Activated T-cell treated with anti-CD3 and anti-CD28 coated beads, Interleukin-2, amount 50 U/mL, for 24 hours (primary cell): ENCODE data around the gene CUL1.

Experiments used
- DNase-seq: peaks from one replicate; pipeline ENCODE4 v3.0.0-alpha.2; 2020
- H3K27ac Mint-ChIP-seq: 2 replicates; pipeline ENCODE4 v1.8.0; 2020; ENCODE audit warnings: mild to moderate bottlenecking, mixed read lengths
- H3K27me3 Mint-ChIP-seq: 2 replicates; pipeline ENCODE4 v1.8.0; 2020; ENCODE audit warnings: mixed read lengths
- H3K36me3 Mint-ChIP-seq: 2 replicates; pipeline ENCODE4 v1.8.0; 2020; ENCODE audit warnings: low read depth, mixed read lengths
- H3K4me1 Mint-ChIP-seq: 2 replicates; pipeline ENCODE4 v1.8.0; 2020; ENCODE audit warnings: low read depth, mixed read lengths
- H3K4me3 Mint-ChIP-seq: 2 replicates; pipeline ENCODE4 v1.8.0; 2020; ENCODE audit warnings: mild to moderate bottlenecking, moderate library complexity, mixed read lengths
- H3K9me3 Mint-ChIP-seq: 2 replicates; pipeline ENCODE4 v1.8.0; 2020; ENCODE audit warnings: mixed read lengths

The CUL1 gene

GRCh38 chr7:148807436-148807835 lies 108.7 kb downstream of the CUL1 start:
- Mint-ChIP-seq H3K4me1 (peaks cover 7% of the 10 kb centered on the region), H3K9me3 (no peaks in the 10 kb centered on the region), H3K4me3 (no peak overlapping the region), H3K36me3 (peaks cover 95% of the 10 kb centered on the region), H3K27ac (peak overlapping the region; percentile 77), H3K27me3 (no peaks in the 10 kb centered on the region)
- DNase-seq: no peak

- no peak overlapping the region for H3K4me3 Mint-ChIP-seq
- peak overlapping the region; percentile 31 for H3K27ac Mint-ChIP-seq
- peaks cover 9% of the 10 kb centered on the region for H3K4me1 Mint-ChIP-seq
- H3K9me3 Mint-ChIP-seq: no peaks in the 10 kb centered on the region
- no peak for DNase-seq
- no peaks in the 10 kb centered on the region for H3K27me3 Mint-ChIP-seq
- peaks cover 100% of the 10 kb centered on the region for H3K36me3 Mint-ChIP-seq
Observed at GRCh38 chr7:148809856-148810255, 111.2 kb downstream of the CUL1 start.

- Mint-ChIP-seq H3K27me3 (no peaks in the 10 kb centered on the region), H3K4me1 (peaks cover 9% of the 10 kb centered on the region), H3K27ac (peak overlapping the region; percentile 28), H3K9me3 (no peaks in the 10 kb centered on the region), H3K4me3 (no peak overlapping the region), H3K36me3 (peaks cover 100% of the 10 kb centered on the region)
- DNase-seq: no peak
Observed at GRCh38 chr7:148811892-148812291, 113.2 kb downstream of the CUL1 start.

GRCh38 chr7:148813890-148814289 lies 115.2 kb downstream of the CUL1 start:
- no peaks in the 10 kb centered on the region for H3K9me3 Mint-ChIP-seq
- DNase-seq: no peak
- H3K4me1 Mint-ChIP-seq: peaks cover 3% of the 10 kb centered on the region
- H3K4me3 Mint-ChIP-seq: no peak overlapping the region
- peaks cover 99% of the 10 kb centered on the region for H3K36me3 Mint-ChIP-seq
- no peaks in the 10 kb centered on the region for H3K27me3 Mint-ChIP-seq
- H3K27ac Mint-ChIP-seq: peak overlapping the region; percentile 68

- peaks cover 4% of the 10 kb centered on the region for H3K4me1 Mint-ChIP-seq
- H3K4me3 Mint-ChIP-seq: no peak overlapping the region
- no peaks in the 10 kb centered on the region for H3K27me3 Mint-ChIP-seq
- peak overlapping the region; percentile 18 for H3K27ac Mint-ChIP-seq
- peaks cover 99% of the 10 kb centered on the region for H3K36me3 Mint-ChIP-seq
- no peak for DNase-seq
- no peaks in the 10 kb centered on the region for H3K9me3 Mint-ChIP-seq
Observed at GRCh38 chr7:148814922-148815559, 116.3 kb downstream of the CUL1 start.

GRCh38 chr7:148815612-148816011 lies 116.9 kb downstream of the CUL1 start:
- Mint-ChIP-seq H3K4me1 (peaks cover 7% of the 10 kb centered on the region), H3K4me3 (no peak overlapping the region), H3K9me3 (no peaks in the 10 kb centered on the region), H3K36me3 (peaks cover 99% of the 10 kb centered on the region), H3K27ac (no peak overlapping the region), H3K27me3 (no peaks in the 10 kb centered on the region)
- no peak for DNase-seq

GRCh38 chr7:148819697-148820360 lies 121.1 kb downstream of the CUL1 start:
- Mint-ChIP-seq H3K4me3 (no peak overlapping the region), H3K36me3 (peaks cover 95% of the 10 kb centered on the region), H3K9me3 (no peaks in the 10 kb centered on the region), H3K4me1 (peaks cover 4% of the 10 kb centered on the region), H3K27me3 (no peaks in the 10 kb centered on the region), H3K27ac (peak overlapping the region; percentile 11)
- no peak for DNase-seq

GRCh38 chr7:148821422-148821821 lies 122.7 kb downstream of the CUL1 start:
- peaks cover 4% of the 10 kb centered on the region for H3K4me1 Mint-ChIP-seq
- no peaks in the 10 kb centered on the region for H3K27me3 Mint-ChIP-seq
- no peak overlapping the region for H3K27ac Mint-ChIP-seq
- DNase-seq: no peak
- peaks cover 95% of the 10 kb centered on the region for H3K36me3 Mint-ChIP-seq
- no peaks in the 10 kb centered on the region for H3K9me3 Mint-ChIP-seq
- H3K4me3 Mint-ChIP-seq: no peak overlapping the region

- H3K36me3 Mint-ChIP-seq: peaks cover 93% of the 10 kb centered on the region
- no peak overlapping the region for H3K27ac Mint-ChIP-seq
- peaks cover 4% of the 10 kb centered on the region for H3K4me1 Mint-ChIP-seq
Observed at GRCh38 chr7:148824864-148825263, 126.2 kb downstream of the CUL1 start.

GRCh38 chr7:148825338-148825737 lies 126.6 kb downstream of the CUL1 start:
- Mint-ChIP-seq H3K4me1 (peaks cover under 1% of the 10 kb centered on the region), H3K27me3 (no peaks in the 10 kb centered on the region), H3K36me3 (peaks cover 93% of the 10 kb centered on the region), H3K9me3 (no peaks in the 10 kb centered on the region), H3K27ac (peak overlapping the region; percentile 14), H3K4me3 (no peak overlapping the region)
- DNase-seq: no peak

More at GRCh38 chr7:148824864-148825263, 126.2 kb downstream of the CUL1 start:
- H3K4me3 Mint-ChIP-seq: no peak overlapping the region
- DNase-seq: no peak
- no peaks in the 10 kb centered on the region for H3K27me3 Mint-ChIP-seq
- no peaks in the 10 kb centered on the region for H3K9me3 Mint-ChIP-seq

- no peaks in the 10 kb centered on the region for H3K4me1 Mint-ChIP-seq
- peak overlapping the region; percentile 34 for H3K27ac Mint-ChIP-seq
- peaks cover 91% of the 10 kb centered on the region for H3K36me3 Mint-ChIP-seq
- no peak overlapping the region for H3K4me3 Mint-ChIP-seq
- DNase-seq: no peak
- H3K27me3 Mint-ChIP-seq: no peaks in the 10 kb centered on the region
- no peaks in the 10 kb centered on the region for H3K9me3 Mint-ChIP-seq
Observed at GRCh38 chr7:148828965-148829364, 130.3 kb downstream of the CUL1 start.

- H3K27ac Mint-ChIP-seq: no peak overlapping the region
- H3K36me3 Mint-ChIP-seq: peaks cover 92% of the 10 kb centered on the region
- peaks cover 3% of the 10 kb centered on the region for H3K4me1 Mint-ChIP-seq
- H3K27me3 Mint-ChIP-seq: no peaks in the 10 kb centered on the region
- H3K9me3 Mint-ChIP-seq: no peaks in the 10 kb centered on the region
- no peak overlapping the region for H3K4me3 Mint-ChIP-seq
- DNase-seq: no peak
Observed at GRCh38 chr7:148830897-148831692, 132.4 kb downstream of the CUL1 start.

- Mint-ChIP-seq H3K4me1 (peaks cover 8% of the 10 kb centered on the region), H3K9me3 (no peaks in the 10 kb centered on the region), H3K36me3 (peaks cover 93% of the 10 kb centered on the region), H3K27me3 (no peaks in the 10 kb centered on the region), H3K27ac (no peak overlapping the region), H3K4me3 (no peak overlapping the region)
- no peak for DNase-seq
Observed at GRCh38 chr7:148831782-148832181, 133.1 kb downstream of the CUL1 start.

- DNase-seq: no peak
- peaks cover 95% of the 10 kb centered on the region for H3K36me3 Mint-ChIP-seq
- no peak overlapping the region for H3K4me3 Mint-ChIP-seq
- no peaks in the 10 kb centered on the region for H3K27me3 Mint-ChIP-seq
- peaks cover 25% of the 10 kb centered on the region for H3K4me1 Mint-ChIP-seq
- H3K9me3 Mint-ChIP-seq: no peaks in the 10 kb centered on the region
- no peak overlapping the region for H3K27ac Mint-ChIP-seq
Observed at GRCh38 chr7:148834605-148835004, 135.9 kb downstream of the CUL1 start.

- peaks cover 92% of the 10 kb centered on the region for H3K36me3 Mint-ChIP-seq
Observed at GRCh38 chr7:148835854-148836253, 137.2 kb downstream of the CUL1 start.

More at GRCh38 chr7:148835854-148836253, 137.2 kb downstream of the CUL1 start:
- Mint-ChIP-seq H3K27ac (no peak overlapping the region), H3K27me3 (no peaks in the 10 kb centered on the region), H3K4me3 (no peak overlapping the region), H3K4me1 (peaks cover 35% of the 10 kb centered on the region), H3K9me3 (no peaks in the 10 kb centered on the region)
- DNase-seq: no peak
